IMR-90 (cell line): ENCODE data around the gene CCNA1. TPM values are rescaled to one million over a fixed set of nuclear protein-coding genes. Genes with fewer than 3 reads are reported as not detected.

Source experiments
- ATAC-seq: fragments of 200-7000 bp; cut with Tn5 transposase; 2 replicates; pipeline ENCODE4 v1.9.1; 2020; ENCODE audit warnings: low read depth, mild to moderate bottlenecking, moderate library complexity
- BruUV-seq: library from RNA; stranded (reverse); fragments of 400-500 nt; replicated peaks from 2 replicates; lab custom pipeline; 2021; lab: Mats Ljungman, UMichigan
- CTCF ChIA-PET: fragments of 300-600 bp; formaldehyde crosslinking; extraction: SDS; loops from one replicate; lab custom pipeline; 2021; ENCODE audit warnings: antibody characterized with exemption; lab: Yijun Ruan, JAX
- POLR2A ChIA-PET: fragments of 300-600 bp; sonication (Branson Sonifier 250); formaldehyde crosslinking; loops from one replicate; lab custom pipeline; 2022; ENCODE audit warnings: antibody characterized with exemption; ENCODE audit not compliant: unreplicated experiment; lab: Charles Lee
- DNase-seq: peaks from one replicate; pipeline ENCODE4 v3.0.0; 2013
- H2AFZ ChIP-seq: replicated peaks from 2 replicates; pipeline ENCODE3; 2013; ENCODE audit warnings: low read length, mild to moderate bottlenecking; ENCODE audit not compliant: poor library complexity
- H2AK5ac ChIP-seq: 2 replicates; pipeline ENCODE4 v1.6.1; 2013; ENCODE audit warnings: low read depth, low read length, inconsistent platforms
- H2AK9ac ChIP-seq: replicated peaks from 2 replicates; pipeline ENCODE3; 2013; ENCODE audit warnings: mild to moderate bottlenecking, low read depth, low read length, moderate library complexity; ENCODE audit not compliant: poor library complexity
- H2BK120ac ChIP-seq: 2 replicates; pipeline ENCODE4 v1.6.1; 2013; ENCODE audit warnings: low read depth, low read length, inconsistent platforms
- H2BK15ac ChIP-seq: 3 replicates; pipeline ENCODE4 v1.6.1; 2013; ENCODE audit warnings: low read depth, low read length, inconsistent platforms
- H2BK20ac ChIP-seq: 2 replicates; pipeline ENCODE4 v1.6.1; 2013; ENCODE audit warnings: low read depth, mild to moderate bottlenecking, inconsistent platforms, low read length, moderate library complexity
- H2BK5ac ChIP-seq: 2 replicates; pipeline ENCODE4 v1.6.1; 2013; ENCODE audit warnings: mild to moderate bottlenecking, low read depth, low read length, inconsistent platforms; ENCODE audit not compliant: poor library complexity, severe bottlenecking
- H3K14ac ChIP-seq: replicated peaks from 2 replicates; pipeline ENCODE4 v1.6.1; 2013; ENCODE audit warnings: low read depth, low read length, inconsistent platforms
- H3K18ac ChIP-seq: 2 replicates; pipeline ENCODE4 v1.6.1; 2013; ENCODE audit warnings: low read depth, low read length, control low read depth
- H3K23ac ChIP-seq: 2 replicates; pipeline ENCODE4 v1.6.1; 2013; ENCODE audit warnings: low read depth, low read length, inconsistent platforms
- H3K27ac ChIP-seq: 2 replicates; pipeline ENCODE4 v1.5.1; 2013; ENCODE audit warnings: mild to moderate bottlenecking, control low read depth, low read length; ENCODE audit not compliant: insufficient read depth
- H3K27me3 ChIP-seq: 2 replicates; pipeline ENCODE4 v1.6.1; 2013; ENCODE audit warnings: low read length; ENCODE audit not compliant: control insufficient read depth, insufficient read depth
- H3K36me3 ChIP-seq: 2 replicates; pipeline ENCODE4 v1.6.1; 2013; ENCODE audit warnings: low read length, mixed read lengths; ENCODE audit not compliant: control insufficient read depth, insufficient read depth
- H3K4ac ChIP-seq: 2 replicates; pipeline ENCODE4 v1.6.1; 2013; ENCODE audit warnings: low read depth, low read length, inconsistent platforms
- H3K4me1 ChIP-seq: 2 replicates; pipeline ENCODE4 v1.6.1; 2013; ENCODE audit warnings: low read length, mixed read lengths; ENCODE audit not compliant: control insufficient read depth, insufficient read depth
- H3K4me2 ChIP-seq: 2 replicates; pipeline ENCODE4 v1.6.1; 2013; ENCODE audit warnings: low read depth, mild to moderate bottlenecking, control low read depth, low read length, moderate library complexity
- H3K4me3 ChIP-seq: 2 replicates; pipeline ENCODE4 v1.5.1; 2013; ENCODE audit warnings: low read depth, mild to moderate bottlenecking, control low read depth, low read length, moderate library complexity; ENCODE audit not compliant: insufficient read depth
- H3K56ac ChIP-seq: 2 replicates; pipeline ENCODE4 v1.6.1; 2013; ENCODE audit warnings: low read length, inconsistent platforms; ENCODE audit not compliant: insufficient read depth; ENCODE audit errors: extremely low read depth
- H3K79me1 ChIP-seq, 2 experiments: 2 replicates each; pipeline ENCODE4 v1.6.1; 2013; ENCODE audit warnings: low read length in 2 of 2, inconsistent platforms in 1 of 2, low read depth in 1 of 2
- H3K9ac ChIP-seq: 2 replicates; pipeline ENCODE4 v1.6.1; 2013; ENCODE audit warnings: low read depth, low read length, control low read depth
- H3K9me1 ChIP-seq: 2 replicates; pipeline ENCODE4 v1.6.1; 2013; ENCODE audit warnings: low read length, inconsistent platforms; ENCODE audit not compliant: insufficient read depth
- H3K9me3 ChIP-seq: 2 replicates; pipeline ENCODE4 v1.6.1; 2013; ENCODE audit warnings: low read length; ENCODE audit not compliant: control insufficient read depth, insufficient read depth
- H4K20me1 ChIP-seq: 2 replicates; pipeline ENCODE4 v1.6.1; 2013; ENCODE audit warnings: low read length, inconsistent platforms; ENCODE audit not compliant: insufficient read depth
- H4K5ac ChIP-seq: 2 replicates; pipeline ENCODE4 v1.6.1; 2013; ENCODE audit warnings: mild to moderate bottlenecking, low read depth, low read length, control low read depth
- H4K8ac ChIP-seq, 2 experiments: 2 replicates each; pipeline ENCODE4 v1.6.1; 2013; ENCODE audit warnings: low read depth in 2 of 2, low read length in 2 of 2, control low read depth in 1 of 2, inconsistent platforms in 1 of 2
- H4K91ac ChIP-seq: 2 replicates; pipeline ENCODE4 v1.6.1; 2013; ENCODE audit warnings: low read depth, low read length, inconsistent platforms; ENCODE audit not compliant: insufficient read depth
- CEBPB ChIP-seq: IDR thresholded peaks from 2 replicates; pipeline ENCODE4 v1.6.1; 2012; ENCODE audit warnings: low read depth, low read length, improper control_type of control experiment
- CHD1 ChIP-seq: IDR thresholded peaks from 2 replicates; pipeline ENCODE4 v1.6.1; 2012; ENCODE audit warnings: low read depth, low read length, improper control_type of control experiment
- ELK1 ChIP-seq: fragments of 150-350 bp; IDR thresholded peaks from 2 replicates; pipeline ENCODE4 v1.6.1; 2016; ENCODE audit warnings: low read depth, mild to moderate bottlenecking, low read length, moderate library complexity, borderline replicate concordance
- FOS ChIP-seq: fragments of 150-350 bp; IDR thresholded peaks from 2 replicates; pipeline ENCODE4 v1.6.1; 2016; ENCODE audit warnings: low read depth, low read length
- MAFK ChIP-seq: IDR thresholded peaks from 2 replicates; pipeline ENCODE4 v1.6.1; 2012; ENCODE audit warnings: low read depth, low read length, improper control_type of control experiment
- MAZ ChIP-seq: IDR thresholded peaks from 2 replicates; pipeline ENCODE4 v1.6.1; 2012; ENCODE audit warnings: low read depth, mild to moderate bottlenecking, low read length, improper control_type of control experiment, moderate library complexity, borderline replicate concordance
- MXI1 ChIP-seq: IDR thresholded peaks from 2 replicates; pipeline ENCODE4 v1.6.1; 2012; ENCODE audit warnings: low read depth, mild to moderate bottlenecking, low read length, moderate library complexity, borderline replicate concordance
- NFE2L2 ChIP-seq: fragments of 150-350 bp; IDR thresholded peaks from 2 replicates; pipeline ENCODE4 v1.6.1; 2016; ENCODE audit warnings: low read depth, mild to moderate bottlenecking, low read length
- POLR2A ChIP-seq: IDR thresholded peaks from 2 replicates; pipeline ENCODE4 v1.6.1; 2012; ENCODE audit warnings: mild to moderate bottlenecking, low read depth, low read length
- RAD21 ChIP-seq: IDR thresholded peaks from 2 replicates; pipeline ENCODE4 v1.6.1; 2012; ENCODE audit warnings: low read length, improper control_type of control experiment
- RCOR1 ChIP-seq: IDR thresholded peaks from 2 replicates; pipeline ENCODE4 v1.6.1; 2012; ENCODE audit warnings: mild to moderate bottlenecking, low read length, improper control_type of control experiment; ENCODE audit not compliant: insufficient replicate concordance
- WGBS, 2 experiments: methylation state at CpG; one replicate each; pipeline versions ENCODE4 v1.1.5 to v1.1.7; 2013; ENCODE audit warnings: missing lambda C conversion rate in 2 of 2; ENCODE audit not compliant: insufficient read length in 1 of 2; ENCODE audit errors: extremely low coverage in 2 of 2; 5-methylcytosine and 5-hydroxymethylcytosine counted together
- dilution Hi-C: fragments of 300-500 bp; cut with HindIII; formaldehyde crosslinking; loops from one replicate; pipeline ENCODE4 v1.14.3; 2018; ENCODE audit warnings: low sequenced_read_pairs; ENCODE audit not compliant: unreplicated experiment
- in situ Hi-C: fragments of 300-500 bp; cut with MboI; formaldehyde crosslinking; loops from 3 replicates; pipeline ENCODE4 v1.14.3; 2019; ENCODE audit warnings: low sequenced_read_pairs, inconsistent platforms, mixed read lengths
- intact Hi-C: fragments of 100-400 bp; cut with micrococcal nuclease; formaldehyde crosslinking; loops from 2 replicates; pipeline ENCODE4 v1.10.0; 2022
- polyA plus RNA-seq, 3 experiments: library from polyadenylated mRNA; depleted of rRNA; stranded (reverse); fragments of >200 nt; gene quantifications; 2 replicates each; pipeline ENCODE4 v1.2.3, GENCODE V29; 2012; ENCODE audit warnings: low replicate concordance in 1 of 3
- total RNA-seq: library from RNA; depleted of rRNA; stranded (reverse); fragments of >200 nt; gene quantifications from 2 replicates; pipeline ENCODE4 v1.2.3, GENCODE V29; 2012

Gene CCNA1
- total and polyA plus RNA-seq, 2 of the 4 experiments (the other 2 are of a cell fraction) = 0.07 TPM; not detected in 1

- no peak overlapping the region for H4K8ac ChIP-seq
- in situ Hi-C loops (no loop called here), dilution Hi-C loops (no loop called here), intact Hi-C loops (no loop called here)
- H3K9me3 ChIP-seq = no peaks in the 10 kb centered on the region
- no peak overlapping the region for H2AFZ ChIP-seq
- DNase-seq (peak; percentile 15), ATAC-seq (no peak)
- no peak overlapping the region for H3K18ac ChIP-seq
- H3K14ac ChIP-seq = no peak overlapping the region
- H4K20me1 ChIP-seq = no peaks in the 10 kb centered on the region
- H3K27me3 ChIP-seq = no peaks in the 10 kb centered on the region
- no peak overlapping the region for H3K4me3 ChIP-seq
- no peak overlapping the region for H2AK5ac ChIP-seq
- TF ChIP-seq FOS (no peak), MXI1 (no peak), RCOR1 (no peak), CEBPB (no peak), MAZ (no peak), MAFK (no peak), NFE2L2 (no peak), RAD21 (no peak), ELK1 (no peak), POLR2A (no peak), CHD1 (no peak)
- no peak overlapping the region for H3K4ac ChIP-seq
- no peaks in the 10 kb centered on the region for H3K79me1 ChIP-seq
- no CpG with 5 or more reads among the region's 1 CpG for WGBS, 2 experiments
- no peak overlapping the region for H2BK15ac ChIP-seq
- no peak overlapping the region for H2AK9ac ChIP-seq
- H3K4me1 ChIP-seq = no peaks in the 10 kb centered on the region
- ChIA-PET POLR2A (no interaction called here), CTCF (no interaction called here)
- H3K23ac ChIP-seq = no peak overlapping the region
- H2BK120ac ChIP-seq = no peak overlapping the region
- no peak overlapping the region for H3K9ac ChIP-seq
- H3K56ac ChIP-seq = no peak overlapping the region
- no peaks in the 10 kb centered on the region for H3K9me1 ChIP-seq
- no peak overlapping the region for H2BK5ac ChIP-seq
- H4K91ac ChIP-seq = no peak overlapping the region
- no peak overlapping the region for H2BK20ac ChIP-seq
- H3K27ac ChIP-seq = no peak overlapping the region
- H3K36me3 ChIP-seq = no peaks in the 10 kb centered on the region
- no peak overlapping the region for H4K5ac ChIP-seq
- no peak overlapping the region for H3K4me2 ChIP-seq
- no TSS peak for BruUV-seq
These were observed 46.8 kb upstream of the CCNA1 start for GRCh38 chr13:36385489-36385888.
